HG03139 (cell line): Measurements from ENCODE around the gene CTNNA3.

Experiments
- ATAC-seq: cut with Tn5 transposase; IDR thresholded peaks from one replicate; pipeline ENCODE4 v1.9.1; 2021; ENCODE audit not compliant: unreplicated experiment

The CTNNA3 gene

DNA sequence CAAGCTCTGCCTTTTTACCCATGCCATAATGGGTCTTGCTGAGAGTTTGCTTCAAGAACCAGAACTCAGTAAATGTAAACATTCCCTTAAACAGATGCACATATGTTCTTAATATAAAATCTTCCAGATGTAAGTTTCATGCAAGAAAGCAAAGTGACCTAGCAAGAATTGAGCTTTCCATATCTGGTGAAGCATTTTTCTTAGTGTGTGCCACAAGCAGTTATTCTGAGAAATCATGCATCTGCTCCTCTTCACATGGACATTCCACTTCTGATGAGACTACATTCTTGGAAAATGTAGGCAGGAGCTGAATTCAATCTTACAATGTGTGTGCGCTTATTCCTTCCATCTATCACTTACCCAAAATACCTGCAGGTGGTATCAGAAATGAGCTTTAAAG lies 997.9 kb downstream of the CTNNA3 start:
- ATAC-seq: no peak

DNA sequence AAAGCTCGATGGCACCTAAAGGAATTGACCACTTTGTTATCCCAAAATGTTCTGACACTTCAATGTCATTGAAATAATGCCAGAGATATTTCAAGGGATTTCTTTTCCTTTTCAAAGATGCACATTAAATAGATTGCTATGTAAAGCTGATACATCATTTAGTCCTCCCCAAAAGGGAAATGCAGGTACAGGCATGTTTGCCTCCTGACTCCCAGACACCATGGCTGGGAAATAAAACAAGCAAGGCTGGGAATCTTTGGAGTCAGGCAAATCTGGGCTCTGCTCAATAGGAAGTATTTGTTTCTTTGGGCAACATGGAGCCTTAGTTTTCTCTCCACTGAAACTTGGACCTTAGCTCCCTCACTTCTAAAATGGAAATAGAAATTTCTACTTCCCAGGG lies 1000.9 kb downstream of the CTNNA3 start:
- no peak for ATAC-seq

DNA sequence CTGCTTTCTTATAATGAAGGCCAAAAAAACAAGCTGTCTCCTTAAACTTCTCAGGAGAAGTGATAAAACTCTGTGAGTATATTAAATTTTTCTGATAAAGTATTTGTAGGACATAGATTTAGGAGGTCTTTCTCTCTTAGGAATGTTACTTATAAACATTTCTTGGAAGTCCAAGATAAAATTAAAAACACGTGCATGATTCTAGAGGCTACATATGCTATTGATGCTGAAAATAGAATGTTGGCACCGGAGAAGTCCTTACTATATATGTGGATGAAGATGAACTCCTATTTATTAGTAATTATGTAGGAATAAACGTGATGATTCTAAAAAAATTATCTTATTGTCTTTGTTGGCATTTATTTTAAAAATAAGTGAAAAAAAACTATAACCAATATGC lies 1011.4 kb downstream of the CTNNA3 start:
- no peak for ATAC-seq

DNA sequence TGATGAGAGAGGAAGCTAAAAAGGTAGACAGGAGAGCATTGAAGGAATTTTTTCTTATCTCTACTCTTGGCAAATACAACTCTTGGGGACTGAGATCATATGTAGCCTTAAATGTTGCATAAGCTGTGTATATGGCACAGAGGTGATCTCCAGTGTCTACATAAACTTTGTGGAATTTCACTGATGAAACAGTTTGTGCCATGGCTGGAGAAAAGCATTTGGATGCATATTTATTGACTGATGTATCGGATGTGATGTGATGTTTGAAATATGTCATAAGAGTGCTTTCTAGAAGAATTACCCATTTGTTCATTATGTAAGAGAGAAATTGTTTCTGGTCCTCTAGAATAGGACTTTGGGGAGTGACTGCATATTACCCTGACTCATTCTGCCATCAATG lies 1015.1 kb downstream of the CTNNA3 start:
- ATAC-seq: no peak

DNA sequence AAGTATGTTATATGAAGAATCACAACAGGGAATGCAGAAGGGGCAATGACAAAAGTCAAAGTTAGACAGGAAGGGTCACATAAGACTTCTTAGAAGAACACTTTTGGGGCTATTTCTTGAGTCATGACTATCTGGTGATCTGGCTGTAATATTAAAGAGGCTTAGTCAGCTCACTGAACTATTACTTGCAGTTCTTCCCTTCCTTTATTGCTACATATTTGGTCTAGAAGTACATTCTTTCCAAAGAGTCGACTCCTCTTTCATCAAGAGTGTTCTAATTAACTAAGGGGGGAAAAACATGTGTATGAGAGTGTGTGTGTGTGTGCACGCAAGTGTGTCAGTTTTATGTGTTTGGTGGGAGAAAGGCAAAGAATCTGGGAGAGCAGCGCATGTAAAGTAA lies 1017.5 kb downstream of the CTNNA3 start:
- no peak for ATAC-seq

DNA sequence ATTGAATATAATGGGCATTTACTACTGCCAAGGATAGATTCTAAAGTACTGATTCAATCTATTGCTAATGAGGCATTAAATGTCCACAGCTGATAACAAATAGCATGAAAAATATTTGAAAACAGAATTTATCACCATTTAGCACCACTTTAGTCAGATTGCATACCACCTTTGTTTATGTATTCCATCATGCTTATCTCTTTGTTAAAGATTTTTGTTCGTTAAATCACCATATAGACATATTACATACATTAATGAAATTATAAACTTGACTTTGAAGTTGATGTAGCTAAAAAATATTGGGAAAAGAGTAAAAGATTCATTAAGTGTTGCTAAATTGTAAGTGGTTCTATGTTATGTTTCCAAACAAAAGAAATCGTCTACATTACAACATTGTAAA lies 1022.9 kb downstream of the CTNNA3 start:
- no peak for ATAC-seq

DNA sequence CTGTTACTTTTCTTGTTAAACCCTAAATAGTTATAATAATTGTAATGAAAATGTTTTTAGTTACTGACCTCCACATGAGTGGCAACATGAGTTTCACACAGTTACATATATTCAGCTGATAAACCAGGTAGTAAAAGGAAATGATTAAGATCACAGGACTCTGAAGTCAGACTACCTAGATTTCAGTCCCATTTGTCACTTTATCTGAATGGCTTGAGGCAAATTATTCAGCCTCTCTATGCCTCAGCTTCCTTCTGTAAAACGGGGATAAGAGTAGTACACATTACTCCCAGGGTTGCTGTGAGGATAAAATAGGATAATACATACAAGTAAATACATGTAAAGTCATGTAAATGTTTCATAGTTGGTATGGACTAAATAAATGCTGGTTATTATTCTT lies 1024.4 kb downstream of the CTNNA3 start:
- no peak for ATAC-seq

DNA sequence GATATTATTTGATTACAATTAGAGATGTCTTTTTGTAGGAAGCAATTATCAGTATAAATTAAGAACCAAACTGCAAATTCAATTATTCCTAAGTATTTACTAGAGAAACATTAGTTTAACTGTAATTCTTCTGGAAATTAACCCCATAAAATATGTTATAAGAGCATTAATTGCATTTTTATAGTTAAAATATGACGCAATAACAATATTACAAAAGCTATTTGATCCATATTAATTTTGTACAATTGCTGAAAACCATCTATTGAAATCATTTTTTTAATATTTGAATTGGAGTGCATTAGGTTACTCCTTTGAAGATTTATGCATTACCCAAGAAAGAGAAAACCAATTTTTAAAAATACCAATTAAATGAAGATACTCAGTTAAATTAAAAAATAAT lies 1024.9 kb downstream of the CTNNA3 start:
- no peak for ATAC-seq

DNA sequence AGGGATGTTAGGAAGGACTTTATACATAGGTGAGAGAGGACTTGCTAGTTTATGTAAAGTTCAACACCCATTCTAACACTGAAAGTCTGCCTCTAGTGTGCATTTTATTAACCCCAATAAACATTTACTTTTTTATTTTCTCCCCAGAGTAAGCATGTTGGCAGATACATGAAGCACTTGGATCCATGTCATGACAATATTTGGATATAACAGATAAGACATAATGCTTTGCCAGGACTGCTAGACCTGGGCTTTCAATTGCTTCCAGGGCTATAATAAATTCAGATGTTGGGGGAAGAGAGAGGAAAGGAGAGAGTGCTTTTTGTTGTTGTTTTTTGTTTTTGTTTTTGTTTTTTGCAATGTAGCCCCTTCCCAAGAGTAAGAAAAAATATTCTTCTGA lies 1039.5 kb downstream of the CTNNA3 start:
- no peak for ATAC-seq

DNA sequence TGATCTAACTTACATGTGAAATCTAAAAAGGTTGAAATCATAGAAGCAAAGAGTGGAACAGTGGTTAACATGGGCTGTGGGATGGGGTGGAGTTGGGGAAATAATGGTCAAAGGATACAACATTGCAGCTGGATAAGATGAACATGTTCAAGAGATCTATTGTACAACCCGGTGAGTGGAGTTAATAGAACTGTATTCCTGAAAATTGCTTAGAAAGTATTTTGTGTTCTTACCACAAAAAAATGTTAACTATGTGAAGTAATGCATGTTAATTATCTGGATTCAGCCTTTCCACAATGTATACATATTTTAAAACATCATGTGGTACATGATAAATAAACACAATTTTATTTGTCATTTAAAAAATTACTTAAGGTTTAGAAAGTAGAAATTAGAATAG lies 1041.1 kb downstream of the CTNNA3 start:
- no peak for ATAC-seq

DNA sequence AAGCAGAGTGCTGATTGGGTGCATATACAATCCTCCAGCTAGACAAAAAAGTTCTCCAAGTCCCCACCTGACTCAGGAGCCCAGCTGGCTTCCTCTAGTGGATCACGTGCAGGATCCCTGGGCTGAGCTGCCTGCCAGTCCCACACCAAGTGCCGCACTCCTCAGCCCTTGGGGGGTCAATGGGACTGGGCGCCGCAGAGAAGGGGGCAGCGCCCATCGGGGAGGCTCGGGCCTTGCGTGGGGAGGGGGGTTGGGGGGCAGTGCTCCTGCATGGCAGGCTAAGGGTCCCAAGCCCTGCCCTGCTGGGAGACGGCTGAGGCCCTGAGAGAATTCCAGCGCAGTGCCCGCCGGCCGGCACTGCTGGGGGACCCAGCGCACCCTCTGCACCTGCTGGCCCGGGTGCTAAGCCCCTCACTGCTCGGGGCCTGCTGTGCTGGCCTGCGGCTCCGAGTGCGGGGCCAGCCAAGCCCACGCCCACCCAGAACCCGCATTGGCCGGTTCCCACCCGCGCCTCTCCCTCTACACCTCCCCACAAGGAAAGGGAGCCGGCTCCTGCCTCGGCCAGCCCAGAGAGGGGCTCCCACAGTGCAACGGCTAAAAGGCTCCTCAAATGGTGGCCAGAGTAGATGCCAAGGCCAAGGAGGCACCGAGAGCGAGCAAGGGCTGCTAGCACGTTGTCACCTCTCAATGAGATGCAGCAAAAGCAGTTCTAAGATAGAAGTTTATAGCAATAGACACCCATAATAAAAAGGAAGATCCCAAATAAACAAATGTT lies 1044.5 kb downstream of the CTNNA3 start:
- ATAC-seq: no peak

DNA sequence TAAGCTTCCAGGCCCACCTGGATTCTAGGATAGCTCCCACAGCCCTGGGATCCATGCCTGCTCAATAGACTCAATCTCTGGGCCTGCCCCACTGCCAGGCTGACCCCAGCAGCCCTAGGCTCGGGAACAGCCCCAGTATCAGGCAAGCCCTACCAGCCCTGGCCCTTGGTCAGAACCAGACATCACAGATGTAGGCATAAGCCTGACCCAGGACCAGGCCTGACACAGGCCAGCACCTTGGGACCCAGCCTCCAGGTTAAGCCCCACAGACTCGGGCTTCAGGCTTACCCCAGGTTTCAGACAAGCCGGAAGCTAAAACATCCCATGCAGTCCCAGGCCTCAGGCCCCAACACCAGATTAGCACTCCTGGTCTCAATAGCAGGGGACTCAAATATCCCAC lies 1046.4 kb downstream of the CTNNA3 start:
- no peak for ATAC-seq

DNA sequence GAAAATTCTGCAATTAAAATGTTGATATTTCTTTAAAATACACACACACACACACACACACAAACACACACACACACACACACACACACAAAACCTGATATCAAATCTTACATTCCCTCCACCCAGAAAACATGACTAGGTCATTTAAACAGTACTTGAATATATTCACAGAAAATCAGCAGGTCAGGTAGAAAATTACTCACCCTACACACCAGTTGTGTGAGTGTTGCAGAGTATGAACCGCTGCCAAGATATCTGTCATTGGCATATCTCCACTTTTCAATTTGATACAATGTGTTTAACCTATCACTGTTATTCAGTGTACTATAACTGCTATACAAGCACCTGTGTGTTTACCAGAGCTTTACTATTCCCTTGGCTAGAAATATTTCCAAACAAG lies 1053.8 kb downstream of the CTNNA3 start:
- ATAC-seq: no peak

DNA sequence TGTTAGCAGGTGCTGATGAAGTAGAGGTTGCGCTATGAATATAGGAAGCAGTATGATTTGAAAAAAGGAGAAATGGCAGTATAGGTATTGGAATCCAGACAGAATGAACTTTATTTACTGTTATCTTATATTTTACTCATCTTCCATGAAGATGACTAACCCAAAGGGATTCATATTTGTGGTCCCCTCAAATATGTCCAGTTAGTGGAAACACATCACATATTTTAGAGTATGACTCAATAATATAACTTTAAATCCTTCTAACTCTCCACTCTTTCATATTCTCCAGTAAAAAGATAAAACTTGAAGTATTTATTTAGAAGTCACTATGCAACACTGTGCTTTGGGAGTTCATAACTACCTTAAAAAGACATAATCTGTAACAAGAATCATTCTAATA lies 1056.6 kb downstream of the CTNNA3 start:
- no peak for ATAC-seq

DNA sequence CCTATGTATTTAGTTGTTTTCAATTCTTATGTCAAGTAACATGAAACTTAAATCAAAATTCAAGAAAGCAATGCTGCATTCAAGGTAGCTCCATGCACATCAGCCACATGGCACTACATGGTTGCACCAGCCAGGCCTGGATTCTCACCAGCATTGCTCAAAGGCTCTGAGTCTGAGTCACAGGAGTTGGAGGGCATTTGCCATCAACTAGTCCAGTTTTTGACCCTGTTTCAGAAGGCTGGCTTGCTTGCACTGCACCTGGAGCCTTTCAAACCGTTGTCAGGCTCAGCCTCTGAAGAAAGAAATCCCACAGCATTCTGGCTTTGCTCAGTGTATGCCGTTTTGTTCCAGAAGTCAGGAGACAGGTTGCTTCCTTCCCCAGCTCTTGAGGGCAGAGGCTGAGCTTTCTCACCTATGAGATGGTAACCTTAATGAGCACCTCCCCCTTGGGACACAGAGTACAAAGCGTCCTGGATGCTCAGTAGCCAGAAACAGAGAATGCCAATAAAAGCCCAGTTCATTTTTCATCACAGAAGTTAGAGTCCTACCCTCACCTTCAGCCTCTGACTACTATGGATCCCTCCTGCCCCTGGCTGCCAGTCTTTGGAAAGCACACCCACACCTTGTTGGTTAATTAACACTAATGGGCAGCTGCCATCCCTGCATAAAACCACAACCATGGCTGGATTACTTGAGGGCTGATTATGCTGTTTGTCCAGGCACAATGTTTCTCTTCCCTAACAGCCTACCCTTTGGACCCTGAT lies 1058.5 kb downstream of the CTNNA3 start:
- ATAC-seq: no peak

DNA sequence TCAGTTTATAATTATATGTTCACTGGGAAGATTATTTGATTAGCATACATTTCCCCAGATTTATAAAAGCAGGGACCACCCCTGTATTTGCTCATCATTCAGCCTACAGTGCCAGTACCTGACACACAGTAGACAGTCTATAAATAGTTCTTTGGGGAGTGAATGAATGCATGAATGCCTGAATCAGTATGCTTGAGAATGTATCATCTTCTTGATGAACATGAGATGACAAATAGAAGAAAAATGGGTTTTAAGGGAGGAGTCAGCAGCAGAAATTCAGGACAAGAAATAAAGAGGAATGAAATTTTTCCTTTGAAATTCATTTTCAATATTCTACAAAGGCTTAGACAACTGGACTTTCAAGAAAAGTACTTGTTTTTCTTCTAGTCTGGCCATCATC lies 1066.0 kb downstream of the CTNNA3 start:
- ATAC-seq: no peak

DNA sequence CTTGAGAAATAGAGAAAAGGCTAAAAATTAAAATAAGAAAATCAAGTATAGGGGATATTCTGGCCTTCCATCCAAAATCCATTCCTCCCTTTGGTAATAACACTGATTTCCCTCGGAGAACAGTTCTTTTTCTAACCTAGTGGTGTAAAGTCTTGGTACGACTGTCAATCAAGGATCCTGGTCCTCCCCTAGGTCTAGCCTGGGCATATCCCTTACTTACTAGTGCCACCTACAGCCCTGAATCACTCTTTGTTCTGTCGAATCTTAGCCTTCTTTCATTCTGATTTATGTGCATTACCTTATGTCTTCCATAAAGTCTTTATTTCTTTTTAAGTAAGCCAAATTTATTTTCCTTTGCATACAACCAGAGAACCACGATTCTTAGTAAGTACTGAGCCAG lies 1068.8 kb downstream of the CTNNA3 start:
- no peak for ATAC-seq

DNA sequence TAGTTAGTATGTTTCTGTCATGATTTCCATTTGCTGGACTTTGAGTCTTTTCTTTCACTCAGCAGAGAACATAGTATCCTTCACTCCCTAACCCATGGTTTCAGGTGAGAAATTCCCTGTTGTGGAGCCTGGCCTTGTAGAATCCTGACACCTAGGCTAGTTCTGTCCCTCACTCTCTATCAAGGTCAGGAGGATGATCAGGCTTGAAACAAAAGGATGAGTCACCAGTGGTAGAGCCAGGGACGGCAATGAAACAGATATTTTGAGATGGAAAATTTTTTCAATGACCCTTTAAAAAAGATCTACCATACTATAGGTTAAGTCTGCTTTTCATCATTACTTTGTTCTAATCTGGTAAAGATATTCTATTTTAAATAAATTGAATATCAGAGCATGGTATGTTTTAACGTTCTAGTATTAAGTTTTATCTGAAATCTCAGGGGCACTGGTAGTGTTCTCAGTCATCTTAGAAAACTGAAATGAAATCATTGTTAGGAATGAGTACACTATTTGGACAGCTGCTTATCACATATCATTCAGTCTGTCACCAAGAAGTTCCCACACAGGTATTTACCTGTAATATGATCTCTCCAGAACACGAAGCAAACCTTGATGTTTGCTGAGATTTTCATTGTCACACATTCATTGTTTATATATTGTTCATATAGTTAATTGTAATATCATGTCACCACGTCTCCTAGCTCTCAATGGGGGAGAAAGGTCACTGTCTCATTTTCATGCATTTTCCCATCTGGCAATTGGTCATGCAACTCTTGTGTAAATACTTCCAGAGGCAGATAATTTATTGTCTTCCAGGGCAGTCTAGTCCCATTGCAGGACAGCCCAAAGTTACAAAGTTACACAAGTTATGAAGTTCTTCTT lies 1070.0 kb downstream of the CTNNA3 start:
- no peak for ATAC-seq

DNA sequence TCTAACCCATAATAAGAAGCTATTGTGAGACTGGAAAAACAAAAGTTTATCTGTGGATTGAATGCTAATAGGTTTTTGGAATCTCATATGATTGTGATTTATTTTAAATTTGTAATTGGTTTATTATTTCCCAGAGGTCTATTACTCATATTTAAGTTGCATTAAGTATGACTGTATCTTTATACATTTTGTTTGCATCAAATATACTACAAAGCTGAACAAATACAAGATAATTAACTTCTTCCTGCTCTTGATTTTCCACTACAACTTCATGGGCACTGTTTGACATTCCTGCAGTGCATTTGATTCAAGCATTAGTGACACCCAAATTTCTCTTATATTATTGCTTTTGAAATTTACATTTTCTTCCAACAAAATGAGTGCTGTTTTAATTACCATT lies 1073.9 kb downstream of the CTNNA3 start:
- no peak for ATAC-seq

DNA sequence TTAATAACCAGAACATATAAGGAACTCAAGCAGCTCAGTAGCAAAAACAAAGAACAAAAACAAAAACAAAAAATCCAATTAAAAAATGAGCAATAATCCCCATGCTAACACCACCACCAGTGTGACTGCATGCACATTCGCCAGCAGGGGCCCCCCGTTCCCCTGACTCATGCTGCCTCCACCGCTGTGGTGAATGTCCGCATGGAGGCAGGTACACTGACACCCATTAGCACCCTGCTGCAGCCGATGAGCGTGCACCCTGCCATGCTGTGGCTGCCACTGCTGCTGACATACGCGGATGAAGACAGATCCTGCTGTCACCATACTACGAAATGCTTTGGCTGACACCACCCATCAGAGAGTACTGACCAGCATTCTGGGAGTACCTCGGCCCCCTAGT lies 1091.8 kb downstream of the CTNNA3 start:
- no peak for ATAC-seq

DNA sequence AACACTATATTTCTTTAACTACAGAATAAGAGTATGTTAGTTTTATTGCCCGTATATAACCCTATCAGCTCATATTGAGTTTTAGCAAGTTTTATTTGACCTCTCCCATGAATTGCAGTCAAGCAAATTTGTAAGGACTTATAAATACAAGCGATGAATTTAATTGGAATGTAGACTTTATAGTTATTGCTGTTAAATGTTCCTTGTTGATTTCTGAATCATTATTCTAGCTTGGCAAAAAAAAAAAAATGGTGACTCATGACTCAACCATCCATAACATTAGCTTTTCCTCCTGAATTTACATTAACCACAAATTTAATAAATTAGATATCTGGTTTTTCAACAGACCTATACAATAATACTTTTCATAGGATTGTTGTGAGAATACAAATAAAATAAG lies 1104.1 kb downstream of the CTNNA3 start:
- no peak for ATAC-seq

DNA sequence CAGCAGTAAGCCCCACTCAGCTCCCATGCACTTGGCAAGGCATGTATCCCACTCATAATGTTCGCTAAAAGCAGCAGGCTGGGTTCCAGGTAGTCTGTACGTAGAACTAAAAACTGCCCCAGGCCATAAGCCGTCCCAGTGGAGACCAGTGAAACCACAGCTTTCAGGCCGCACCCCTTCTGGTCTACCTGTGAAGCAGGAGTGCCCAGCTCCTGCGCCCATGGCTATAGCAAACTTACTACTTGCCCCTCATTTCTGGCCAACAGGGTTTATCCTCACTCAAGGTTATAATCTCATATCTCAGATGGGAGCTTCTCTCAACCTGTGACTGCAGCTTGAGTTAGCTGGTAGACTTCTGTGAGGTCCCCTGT lies 1108.3 kb downstream of the CTNNA3 start:
- no peak for ATAC-seq
